HG03571 (cell line): ENCODE measurements around the gene AMOT.

Experiments
- ATAC-seq: cut with Tn5 transposase; IDR thresholded peaks from one replicate; pipeline ENCODE4 v1.9.1; 2021; ENCODE audit not compliant: unreplicated experiment

Gene AMOT

DNA sequence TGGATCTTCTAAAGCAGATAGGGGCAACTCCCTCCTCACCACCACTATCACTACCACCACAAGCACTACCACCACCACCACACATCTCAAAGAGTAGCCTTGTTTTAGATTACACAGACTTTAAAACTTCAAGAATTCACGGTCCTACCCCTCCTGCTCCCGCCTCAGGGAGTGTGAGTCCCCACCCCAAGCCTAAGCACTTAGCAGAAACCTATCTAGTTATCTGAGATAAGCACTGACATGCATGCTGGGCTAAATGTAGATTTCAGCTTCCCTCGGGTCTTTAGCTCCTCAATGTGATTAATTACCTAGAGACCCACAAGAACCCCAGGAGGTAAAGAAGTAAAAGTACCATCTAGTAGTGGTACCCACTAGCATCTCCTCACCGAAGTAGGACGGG is 775 bp downstream of the AMOT start:
- no peak for ATAC-seq

DNA sequence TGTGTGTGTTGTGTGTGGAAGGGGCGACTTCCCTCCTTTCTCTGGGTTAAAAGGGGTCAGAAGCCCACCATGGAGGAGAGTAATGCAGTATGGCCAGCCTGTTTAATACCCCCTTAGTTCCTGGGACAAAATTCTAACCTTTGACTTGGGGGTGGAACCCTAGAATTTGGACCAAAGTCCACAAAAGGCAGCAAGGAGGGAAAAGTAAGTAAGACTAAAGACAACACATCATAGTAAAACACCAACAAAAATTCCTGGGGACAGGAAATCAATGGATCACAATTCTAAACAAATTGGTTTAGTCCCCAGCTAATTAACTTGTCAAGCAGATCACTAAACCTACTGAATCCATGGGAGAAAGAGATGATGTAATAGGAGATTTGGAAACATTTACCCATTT is 3.1 kb downstream of the AMOT start:
- no peak for ATAC-seq

DNA sequence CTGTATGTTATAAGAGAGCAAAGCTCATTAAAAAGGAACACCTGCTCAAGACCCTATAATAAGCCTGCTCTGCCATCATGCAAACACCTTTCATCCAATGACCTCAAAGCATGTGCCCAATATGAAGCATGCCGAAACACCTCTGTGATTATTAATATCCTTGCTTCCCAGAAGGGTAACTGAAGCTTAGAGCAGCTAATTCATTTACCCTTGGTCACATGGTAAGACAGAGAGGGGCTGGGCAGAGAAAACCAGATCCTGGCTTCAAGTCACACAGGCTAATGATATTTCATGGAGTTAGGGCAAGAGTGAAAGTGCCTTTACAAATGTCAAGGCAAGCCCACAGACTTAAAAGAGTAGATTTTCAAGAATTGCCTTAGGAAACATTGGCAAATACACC is 5.6 kb downstream of the AMOT start:
- ATAC-seq, result no peak

DNA sequence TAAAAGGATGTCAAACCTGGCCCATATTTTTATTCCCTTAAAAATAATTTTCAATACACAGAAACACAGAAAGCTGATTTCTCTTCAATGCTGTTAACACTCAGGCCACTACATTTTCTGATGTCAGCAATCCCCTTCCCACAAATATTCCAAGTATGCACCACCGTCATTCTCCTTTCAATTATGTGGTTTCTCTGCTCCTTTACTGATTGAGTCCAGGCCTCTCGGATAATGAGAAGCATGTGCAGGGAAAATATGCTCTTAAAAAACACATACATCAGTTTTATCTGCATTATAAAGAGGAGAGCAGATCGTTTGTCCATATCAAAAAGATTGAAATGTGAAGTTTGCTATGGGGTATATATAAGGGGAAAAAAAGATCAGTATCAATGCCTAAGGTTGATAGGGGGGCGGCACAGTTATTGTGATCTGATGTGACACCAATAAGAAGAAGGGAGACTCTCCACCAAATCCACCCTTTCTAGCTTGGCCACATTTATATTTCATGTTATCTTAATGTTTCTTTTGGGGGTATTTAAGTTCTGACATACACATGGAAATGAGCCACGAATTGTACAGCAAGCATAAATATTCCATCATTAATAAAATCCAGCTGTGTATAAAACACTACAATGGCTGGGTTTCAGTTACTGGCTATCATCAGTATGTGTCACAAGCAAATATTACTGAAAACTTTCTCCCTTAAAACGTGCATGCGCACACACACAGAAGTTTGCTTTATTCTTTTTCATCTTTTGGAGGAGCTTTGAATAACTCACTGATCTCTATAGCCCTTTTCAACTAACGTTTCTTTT is 6.4 kb downstream of the AMOT start:
- no peak for ATAC-seq

DNA sequence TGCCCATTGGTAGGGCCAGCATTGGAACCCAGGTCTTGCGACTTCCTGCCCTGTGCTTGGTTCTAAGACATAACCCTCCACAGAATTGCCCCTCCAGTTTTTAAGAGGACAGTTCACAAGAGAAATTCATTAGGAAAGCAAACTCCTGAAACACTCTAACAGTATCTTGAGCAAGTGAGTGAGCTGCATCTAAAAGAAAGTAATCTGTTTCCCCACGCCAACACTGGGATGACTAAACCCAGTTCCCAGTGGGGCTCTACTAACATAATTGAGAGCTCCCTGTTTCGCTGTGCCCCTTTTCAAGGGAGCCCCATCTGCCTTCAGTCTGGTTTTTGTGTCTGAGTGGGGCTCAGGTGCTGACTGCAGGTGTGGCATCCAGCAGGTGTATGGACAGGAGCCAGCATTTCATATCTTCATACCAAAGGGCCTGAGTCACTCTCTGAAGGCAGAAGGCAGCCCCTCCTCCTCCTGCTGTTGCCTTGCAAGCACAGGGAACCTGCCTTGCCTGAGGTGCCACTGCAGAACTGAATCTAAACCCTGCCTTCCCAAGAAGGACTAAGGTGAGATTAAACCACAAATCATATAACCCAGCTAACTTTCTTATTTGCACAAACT is 8.0 kb downstream of the AMOT start:
- no peak for ATAC-seq

DNA sequence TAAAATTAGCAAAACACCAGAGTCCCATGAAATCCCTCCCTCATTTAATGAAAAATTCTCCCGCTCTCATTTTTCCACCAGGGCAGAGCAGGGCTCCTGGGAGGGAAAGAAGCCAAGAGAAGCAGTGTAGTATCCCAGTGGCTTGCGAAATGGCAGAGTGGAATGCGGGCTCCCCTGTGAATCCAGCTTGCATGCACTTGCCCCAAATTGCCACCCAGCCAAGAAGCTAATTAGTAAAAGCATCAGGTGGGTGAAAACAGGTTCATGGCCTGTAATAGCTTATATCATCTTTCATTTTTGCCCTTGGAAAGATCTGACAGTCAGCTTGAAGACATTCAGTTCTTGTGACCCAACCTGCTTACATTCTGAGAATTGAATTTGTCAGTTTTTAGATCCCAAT is 10.1 kb downstream of the AMOT start:
- no peak for ATAC-seq

DNA sequence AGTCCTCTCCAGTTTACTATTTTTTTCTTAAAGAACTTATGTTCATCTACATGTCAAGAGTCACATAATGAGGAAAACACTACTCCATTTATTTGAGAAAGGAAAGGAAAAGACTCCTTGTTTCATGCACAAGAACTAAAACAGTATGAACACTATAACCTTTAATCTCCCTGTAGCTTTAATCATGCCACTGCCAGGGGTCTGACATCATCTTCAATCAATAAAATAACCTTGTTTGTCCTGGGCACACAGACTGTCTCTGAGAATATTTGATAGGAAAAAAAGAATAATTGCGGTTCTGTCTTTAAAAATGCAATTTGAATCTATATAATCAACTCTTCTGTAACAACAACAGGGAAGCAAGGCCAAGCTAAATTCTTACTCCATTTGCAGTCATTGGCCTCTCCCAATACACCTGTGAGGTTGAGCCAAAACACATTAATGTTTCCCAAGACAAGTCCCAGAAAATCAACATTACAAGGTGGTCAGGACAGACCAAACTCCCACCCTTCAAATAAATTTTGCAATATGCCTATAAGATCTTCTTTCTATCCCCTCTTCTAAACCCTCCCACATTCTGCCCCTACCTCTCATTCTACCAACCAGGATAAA is 13.2 kb downstream of the AMOT start:
- no peak for ATAC-seq

DNA sequence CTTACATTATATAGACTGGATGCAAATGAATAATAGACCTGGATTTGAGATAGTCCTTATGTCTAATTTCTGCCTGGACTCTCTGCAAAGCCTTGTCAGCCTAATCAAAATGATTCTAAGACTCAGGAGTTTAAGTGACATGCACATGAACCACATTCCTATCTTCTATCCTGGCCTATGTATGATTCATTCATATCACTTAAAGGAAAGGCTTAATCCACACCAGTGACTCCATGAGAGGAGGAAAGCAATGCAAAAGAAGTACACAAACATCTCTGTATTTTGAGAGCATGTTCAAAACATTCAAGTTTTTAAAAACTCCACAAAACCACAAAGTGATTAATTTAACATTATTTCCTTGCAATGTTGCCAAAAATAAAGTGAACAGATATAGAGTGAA is 14.6 kb downstream of the AMOT start:
- no peak for ATAC-seq

DNA sequence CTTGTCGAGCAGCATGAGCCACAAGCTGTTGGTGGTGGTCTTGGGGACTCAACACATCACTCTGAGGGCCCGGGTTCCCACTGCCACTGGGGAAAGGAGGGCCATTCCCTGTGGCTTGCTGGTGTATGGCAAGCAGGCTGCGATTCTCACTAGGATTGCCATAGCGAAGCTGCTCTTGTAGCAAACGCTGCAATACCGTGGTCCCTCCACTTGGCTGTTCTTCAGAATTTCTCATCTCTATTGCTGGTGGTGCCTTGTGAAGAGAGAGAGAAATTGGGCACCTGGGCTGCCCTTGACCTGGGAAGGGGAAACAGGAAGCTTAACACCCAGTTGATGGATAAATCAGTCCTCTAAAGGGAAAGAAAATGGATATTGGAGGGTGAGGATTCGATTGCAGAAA is 17.7 kb downstream of the AMOT start:
- ATAC-seq, result no peak

DNA sequence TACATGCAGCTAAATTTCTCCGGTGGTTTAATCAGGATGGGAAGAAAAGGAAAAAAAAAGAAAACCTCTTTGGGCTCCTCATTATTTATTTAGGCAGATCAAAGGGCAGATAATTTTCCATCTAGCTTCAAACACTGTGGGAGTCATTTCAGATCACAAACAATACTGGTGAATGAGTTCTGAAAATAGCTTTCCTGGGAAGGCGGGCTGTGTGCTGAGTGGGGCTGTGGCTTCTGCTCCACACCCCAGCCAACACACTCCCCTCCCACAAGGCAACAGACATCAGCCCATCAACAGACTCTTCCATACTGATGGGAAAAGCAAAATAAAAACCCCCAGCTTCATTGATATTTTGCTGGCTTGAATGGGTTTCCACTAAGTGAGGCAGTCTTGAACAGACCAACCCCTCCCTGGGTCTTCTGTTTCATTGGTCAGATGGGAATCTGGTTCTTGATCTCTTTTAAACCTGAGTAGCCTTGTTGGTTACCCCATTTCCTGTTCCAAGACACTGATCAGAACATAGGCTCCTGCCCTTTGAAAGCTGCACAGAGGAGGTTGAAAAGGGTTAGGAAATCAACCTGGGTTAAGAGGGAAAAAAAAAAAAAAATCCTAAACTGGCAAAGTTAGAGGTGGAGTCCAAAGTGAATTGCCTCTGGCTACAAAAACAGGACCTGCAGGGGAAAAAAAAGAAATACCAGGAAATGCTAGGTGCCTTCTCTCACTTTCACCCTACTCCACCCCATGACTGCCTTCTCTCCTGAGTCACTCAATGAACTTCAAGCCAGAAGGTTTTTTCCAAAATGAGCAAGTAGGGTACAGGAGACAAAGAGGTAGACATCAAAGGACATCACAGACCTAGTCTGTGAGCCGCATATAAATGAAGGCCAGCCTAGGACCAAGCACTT is 20.0 kb downstream of the AMOT start:
- ATAC-seq, result no peak

DNA sequence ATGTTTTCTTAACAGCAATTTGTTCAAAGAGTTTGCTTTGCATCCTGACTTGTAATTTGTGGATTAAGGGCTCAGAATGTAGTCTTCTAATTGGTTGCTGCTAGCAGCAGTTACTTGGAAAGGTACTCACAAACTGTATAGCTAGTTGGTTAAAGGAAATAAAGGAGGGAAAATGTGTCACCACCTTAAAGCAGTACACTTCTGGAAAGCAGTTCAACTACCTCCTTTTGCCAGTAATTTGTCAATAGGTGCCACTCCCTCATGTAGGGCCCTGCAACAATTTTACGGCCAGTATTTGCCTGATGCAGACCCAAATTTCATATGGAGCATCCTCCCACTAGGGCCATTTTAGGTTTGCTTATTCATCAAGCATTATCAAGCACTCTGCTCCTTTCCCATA is 20.8 kb downstream of the AMOT start:
- no peak for ATAC-seq

DNA sequence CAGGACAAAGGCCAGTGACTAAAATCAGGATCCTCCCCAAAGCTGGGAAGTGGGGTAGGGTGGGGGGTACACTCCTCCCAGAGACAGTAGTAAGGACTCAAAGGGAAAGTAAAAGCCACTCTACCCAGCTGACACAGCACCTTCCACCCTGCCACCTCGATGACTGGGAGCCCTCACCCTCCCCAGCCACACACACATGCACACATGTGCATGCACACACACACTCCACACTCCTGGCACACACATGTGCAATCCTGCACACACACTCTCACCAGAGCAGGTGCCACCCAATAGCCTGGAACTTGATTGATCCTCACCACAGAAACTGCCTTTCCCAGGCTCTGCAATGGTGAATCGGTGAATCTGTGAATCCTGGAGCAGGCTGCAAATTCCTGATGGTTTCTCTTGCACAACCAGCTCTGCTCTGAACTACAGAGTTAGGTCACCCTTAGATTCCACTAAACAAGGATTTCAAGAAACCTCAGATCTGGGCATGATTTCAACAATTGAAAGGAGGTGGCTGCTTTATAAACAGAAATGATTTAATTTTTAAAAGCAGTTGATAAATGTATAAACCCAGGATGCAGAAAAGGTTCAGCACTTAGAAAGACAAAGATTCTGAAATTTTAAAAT is 21.5 kb downstream of the AMOT start:
- ATAC-seq, result no peak

DNA sequence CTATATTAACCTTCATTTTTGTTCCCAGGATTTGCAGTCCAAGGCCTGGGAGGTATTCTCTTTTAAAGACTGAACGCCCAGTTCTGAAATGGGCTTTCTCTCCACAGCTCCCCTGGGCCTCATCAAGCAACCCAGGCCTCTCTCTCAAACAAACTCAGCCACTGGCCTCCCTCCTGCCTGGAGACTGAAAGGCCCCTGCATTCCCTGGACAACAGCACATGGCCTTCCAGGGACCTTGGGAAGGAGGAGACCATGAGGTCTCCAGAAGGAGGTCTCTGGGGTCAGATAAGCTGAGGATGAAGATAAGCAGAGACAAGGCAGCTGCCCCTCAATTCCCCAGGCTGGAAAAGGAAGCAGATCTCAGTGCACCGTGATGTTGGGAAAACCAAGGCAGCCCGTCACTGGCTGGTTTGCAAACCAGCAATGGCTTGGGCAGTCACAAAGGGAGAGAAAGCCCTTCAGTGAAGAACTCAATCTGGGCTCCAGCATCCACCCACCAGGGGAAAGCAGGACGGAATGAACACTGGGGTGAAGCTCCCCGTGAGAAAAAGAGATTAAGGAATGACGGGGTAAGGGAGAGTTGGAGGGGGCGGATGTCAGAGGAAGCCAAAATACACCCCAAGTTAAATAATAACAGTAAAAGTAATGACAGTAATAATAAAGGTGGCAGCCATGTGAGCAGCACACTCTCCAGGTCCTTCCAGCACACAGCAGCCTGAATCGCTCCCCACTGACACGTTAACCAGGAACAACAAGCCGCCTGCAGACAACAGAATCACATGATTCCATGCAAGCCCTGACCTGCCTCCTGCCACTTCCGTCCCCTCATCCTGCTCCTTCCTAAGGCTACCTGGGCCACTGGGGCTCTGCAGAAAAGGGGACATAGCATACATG is 22.3 kb downstream of the AMOT start:
- ATAC-seq, result no peak

DNA sequence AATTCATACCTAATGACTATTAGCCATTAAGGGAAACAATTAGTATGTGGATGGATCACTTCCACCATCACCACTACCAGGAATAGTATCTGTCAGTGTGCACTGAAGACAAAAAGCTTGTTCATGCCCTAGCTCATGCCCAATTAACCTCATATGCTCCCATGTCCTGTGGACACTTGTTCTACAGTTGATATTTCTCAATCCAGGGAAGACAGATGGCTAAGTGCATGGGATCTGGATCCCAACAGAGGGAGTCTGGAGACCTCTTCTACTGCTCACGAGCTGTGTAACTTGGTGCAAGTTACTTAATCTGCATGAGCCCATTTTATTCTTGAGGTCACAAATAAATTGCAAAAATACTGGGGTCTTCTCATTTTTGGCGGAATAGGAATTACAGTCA is 23.7 kb downstream of the AMOT start:
- no peak for ATAC-seq

DNA sequence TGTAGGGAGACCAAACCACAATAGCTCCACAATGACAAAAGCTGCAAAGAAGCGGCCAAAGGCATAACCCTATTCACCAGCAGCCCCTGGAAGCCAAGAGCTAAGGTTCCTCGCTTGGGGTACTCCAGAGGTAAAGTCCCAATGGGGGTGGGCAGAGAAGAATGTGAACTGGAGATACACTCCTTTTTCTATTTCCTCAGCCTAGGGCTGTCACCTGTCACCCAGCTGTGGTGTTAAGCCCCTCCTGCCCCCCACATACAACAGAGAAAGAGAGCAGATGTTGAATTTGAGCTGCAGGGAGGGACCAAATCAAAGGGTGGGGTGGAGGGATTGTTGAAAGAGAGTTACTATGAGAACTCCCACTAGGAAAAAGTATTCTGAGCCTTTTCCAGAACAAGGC is 26.1 kb downstream of the AMOT start:
- no peak for ATAC-seq

DNA sequence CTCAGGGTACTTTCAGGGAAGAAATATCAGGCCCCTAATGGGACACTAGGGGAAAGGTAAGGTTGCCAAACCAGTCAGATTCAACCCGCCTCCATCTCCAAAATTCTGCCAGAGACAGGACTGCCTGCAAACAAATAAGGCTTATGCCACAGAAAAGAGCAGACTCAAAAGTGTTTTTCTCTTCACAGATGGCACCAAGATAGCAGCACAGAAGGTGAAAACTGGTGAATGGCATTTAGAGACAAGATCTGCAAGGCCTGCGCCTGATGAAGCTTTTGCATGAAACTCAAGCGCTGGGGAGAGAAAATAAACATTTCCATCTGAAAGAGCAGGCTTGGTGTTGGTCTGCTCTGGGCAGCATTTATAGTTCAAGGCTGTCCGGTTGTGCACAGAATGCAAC is 27.9 kb downstream of the AMOT start:
- no peak for ATAC-seq

DNA sequence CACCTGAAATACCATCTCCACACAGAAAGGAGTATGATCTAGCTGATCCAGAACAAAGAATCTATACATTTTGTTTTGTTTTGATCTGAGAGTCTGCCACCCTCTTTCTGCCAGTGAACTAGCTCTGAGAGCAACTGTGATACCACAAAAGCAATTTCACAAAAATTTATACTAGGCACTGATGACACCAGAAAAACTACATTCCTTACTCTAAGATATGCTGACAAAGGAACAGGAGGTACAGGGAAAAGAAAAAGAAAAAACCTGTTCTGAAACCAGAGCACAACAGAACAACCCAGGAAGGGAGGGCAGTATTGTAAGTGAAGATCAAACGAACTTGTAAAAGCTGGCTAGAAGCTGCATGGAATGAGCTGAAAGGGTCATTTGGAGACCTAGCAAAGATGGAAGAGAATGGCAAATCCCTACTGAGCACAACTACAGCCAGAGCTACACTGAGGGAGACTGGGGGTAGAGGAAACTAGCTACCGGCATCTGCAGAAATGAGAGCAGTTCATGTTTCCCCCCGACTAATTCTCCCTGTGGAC is 31.9 kb downstream of the AMOT start:
- no peak for ATAC-seq

DNA sequence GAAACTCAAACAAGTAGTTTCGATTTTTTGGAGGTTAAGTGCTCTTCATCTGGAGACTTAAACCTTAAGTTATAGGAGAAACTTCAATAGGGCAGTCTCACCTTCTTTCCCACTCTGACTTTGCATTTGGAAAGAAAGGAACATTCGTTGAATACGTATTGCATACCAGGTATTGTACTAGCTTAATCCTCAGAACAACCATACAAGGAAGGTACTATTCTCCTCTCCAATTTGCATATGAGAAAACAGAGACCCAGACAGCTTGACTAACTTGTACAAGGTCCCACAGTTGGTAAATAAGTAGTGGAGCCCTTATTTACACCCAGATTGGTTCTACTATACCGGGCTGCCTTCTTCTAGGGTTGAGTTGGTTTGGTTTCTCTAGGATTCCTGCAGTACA is 32.6 kb downstream of the AMOT start:
- no peak for ATAC-seq

DNA sequence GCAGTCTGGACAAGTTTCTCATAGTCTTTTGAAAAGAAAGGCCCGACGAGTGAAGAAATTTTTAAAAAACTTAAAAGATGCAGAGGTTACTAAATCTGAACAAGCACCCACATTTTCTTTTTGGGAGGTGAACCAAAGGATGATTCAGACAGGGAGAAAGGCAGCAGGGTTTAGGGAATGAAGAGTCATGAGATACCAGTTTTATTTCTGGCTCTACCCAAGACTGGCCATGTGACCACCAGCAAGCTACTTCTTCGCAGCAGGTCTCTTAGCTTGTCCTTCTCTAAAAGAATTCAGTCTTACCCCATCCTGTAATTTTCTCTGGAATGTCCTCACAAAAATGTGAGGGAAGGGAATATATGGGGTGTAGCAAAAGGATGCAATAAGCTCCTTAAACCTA is 37.6 kb downstream of the AMOT start:
- no peak for ATAC-seq

DNA sequence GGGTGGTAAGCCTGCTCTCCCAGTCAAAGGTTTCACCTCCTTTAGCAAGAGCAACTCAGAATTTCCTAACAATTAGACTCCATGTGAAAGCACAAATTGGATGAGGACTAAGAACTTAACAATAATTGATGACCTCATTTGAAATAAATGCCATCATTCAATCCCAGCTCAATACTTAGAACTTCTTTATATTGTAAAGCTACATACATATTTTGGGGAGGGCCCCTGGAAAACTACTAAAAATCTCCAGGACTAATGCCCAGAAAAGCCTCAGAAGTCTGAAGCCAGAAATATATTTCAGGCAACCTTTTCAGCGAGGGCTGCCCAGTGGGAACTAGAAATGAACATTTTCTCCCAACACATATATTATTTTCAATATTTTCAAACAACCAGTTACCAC is 38.1 kb downstream of the AMOT start:
- ATAC-seq, result no peak
